ENCODE measurements around the gene DIPK1B.

DIPK1B gene

GRCh38 chr9:136721339-136722092 is 9.1 kb downstream of the DIPK1B start:
- DNase-seq, result no peak

- DNase-seq, result no peak
Observed at GRCh38 chr9:136722093-136722968, 10.0 kb downstream of the DIPK1B start.

- no peak for DNase-seq
Observed at GRCh38 chr9:136722969-136723356, 10.6 kb downstream of the DIPK1B start.

- DNase-seq, result no peak
Observed at GRCh38 chr9:136723362-136723976, 11.1 kb downstream of the DIPK1B start.

- DNase-seq, result no peak
Observed at GRCh38 chr9:136723989-136724388, 11.6 kb downstream of the DIPK1B start.

GRCh38 chr9:136724772-136725171 is 12.4 kb downstream of the DIPK1B start:
- DNase-seq, result no peak

GRCh38 chr9:136725612-136726011 is 13.2 kb downstream of the DIPK1B start:
- DNase-seq, result no peak

GRCh38 chr9:136726118-136726517 is 13.7 kb downstream of the DIPK1B start:
- no peak for DNase-seq

GRCh38 chr9:136726631-136727191 is 14.3 kb downstream of the DIPK1B start:
- no peak for DNase-seq

- DNase-seq, result peak; percentile 58
Observed at GRCh38 chr9:136728080-136728547, 15.7 kb downstream of the DIPK1B start.

GRCh38 chr9:136728548-136729123 is 16.3 kb downstream of the DIPK1B start:
- DNase-seq, result no peak

GRCh38 chr9:136729144-136729543 is 16.8 kb downstream of the DIPK1B start:
- no peak for DNase-seq

GRCh38 chr9:136729926-136730325 is 17.6 kb downstream of the DIPK1B start:
- no peak for DNase-seq

GRCh38 chr9:136732444-136733178 is 20.2 kb downstream of the DIPK1B start:
- no peak for DNase-seq

GRCh38 chr9:136733611-136734010 is 21.2 kb downstream of the DIPK1B start:
- no peak for DNase-seq

- no peak for DNase-seq
Observed at GRCh38 chr9:136734837-136735496, 22.6 kb downstream of the DIPK1B start.

- no peak for DNase-seq
Observed at GRCh38 chr9:136735812-136736480, 23.6 kb downstream of the DIPK1B start.

GRCh38 chr9:136738960-136739359 is 26.6 kb downstream of the DIPK1B start:
- DNase-seq, result no peak

- DNase-seq, result no peak
Observed at GRCh38 chr9:136739509-136739908, 27.1 kb downstream of the DIPK1B start.

GRCh38 chr9:136740069-136740468 is 27.7 kb downstream of the DIPK1B start:
- DNase-seq, result no peak

GRCh38 chr9:136740491-136740890 is 28.1 kb downstream of the DIPK1B start:
- DNase-seq, result no peak

Data from NCI-H1694 (cell line).